GM21786 (cell line): Measurements from ENCODE around the gene ME3.

ENCODE experiments used
- ATAC-seq: cut with Tn5 transposase; IDR thresholded peaks from one replicate; pipeline ENCODE4 v1.9.1; 2021; ENCODE audit not compliant: unreplicated experiment

ME3 gene

DNA sequence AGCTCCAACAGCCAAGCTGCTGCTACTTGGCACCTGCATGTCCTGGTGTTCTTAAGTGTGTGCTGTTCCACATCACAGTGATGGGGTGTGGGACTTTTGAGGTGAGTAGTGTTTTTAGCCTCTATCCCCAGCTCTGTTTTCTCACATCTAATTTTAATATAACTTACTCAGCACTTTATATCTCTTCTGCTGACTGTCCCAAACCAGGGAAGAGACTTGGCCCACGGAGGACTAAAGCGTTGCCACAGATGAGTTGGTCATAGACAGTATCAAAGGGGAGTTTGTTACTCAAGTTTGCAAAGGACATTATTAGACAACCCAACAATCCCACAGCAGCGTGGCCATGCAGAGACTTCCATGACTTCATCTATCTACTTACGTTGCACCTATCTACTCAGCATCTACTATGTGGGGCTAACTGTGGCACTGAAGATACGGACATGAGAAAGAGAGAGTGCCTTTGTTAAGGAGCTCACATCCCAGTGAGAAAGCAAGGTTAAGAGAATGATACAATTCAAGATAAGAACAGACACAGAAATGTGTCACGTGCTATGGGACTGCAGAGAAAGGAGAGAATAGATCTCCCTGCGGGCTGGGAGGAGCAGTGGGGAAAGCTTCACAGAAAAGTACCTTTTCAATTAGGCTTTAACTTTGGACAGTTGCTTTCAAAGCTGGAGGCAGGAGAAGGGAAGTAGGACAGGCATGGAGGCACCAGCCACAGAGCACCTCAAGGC, 82.4 kb downstream of the ME3 start:
- ATAC-seq: no peak

DNA sequence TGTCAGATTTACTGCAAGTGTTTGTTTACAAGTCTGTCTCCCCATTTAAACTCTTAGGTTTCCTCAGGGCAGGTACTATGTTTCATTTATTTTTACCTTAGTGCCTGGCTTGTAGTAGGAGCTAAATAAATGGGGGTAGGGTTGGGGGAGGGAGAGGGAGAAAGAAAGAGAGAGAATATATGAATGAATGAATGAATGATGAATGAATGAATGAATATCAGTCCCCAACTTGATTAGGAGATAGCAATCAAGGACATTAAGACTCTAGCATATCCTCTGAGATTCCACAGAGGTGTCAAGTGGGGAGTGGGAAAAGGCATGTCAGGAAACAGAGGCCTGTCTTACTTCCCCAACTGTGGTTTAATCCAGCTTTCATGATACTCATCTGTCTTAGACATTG, 83.2 kb downstream of the ME3 start:
- ATAC-seq: no peak

DNA sequence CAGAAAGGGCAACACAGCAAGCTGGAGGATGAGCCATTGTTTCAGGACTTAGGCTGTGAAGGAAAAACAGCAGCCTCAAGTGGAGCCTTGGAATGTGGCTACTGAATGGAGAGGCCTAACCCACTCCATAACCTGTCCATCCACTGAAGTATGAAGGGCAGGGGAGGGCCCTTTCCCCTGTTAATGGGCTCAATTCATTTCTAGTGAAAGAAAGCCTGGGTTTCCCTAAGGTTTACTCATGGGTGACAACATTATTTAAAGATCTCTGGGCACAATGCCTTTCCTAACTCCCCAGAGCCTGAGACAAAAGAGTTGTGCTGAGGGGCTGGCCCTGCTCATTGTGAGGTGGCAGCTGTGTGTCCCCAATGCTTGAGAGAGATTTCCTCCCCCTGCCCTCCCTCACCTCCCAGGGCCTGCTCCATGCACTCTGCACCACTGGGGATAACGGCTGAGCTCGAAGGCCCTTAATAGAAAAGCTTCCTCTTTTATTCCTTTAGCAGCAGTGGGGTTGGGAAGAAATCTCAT, 83.8 kb downstream of the ME3 start:
- no peak for ATAC-seq

DNA sequence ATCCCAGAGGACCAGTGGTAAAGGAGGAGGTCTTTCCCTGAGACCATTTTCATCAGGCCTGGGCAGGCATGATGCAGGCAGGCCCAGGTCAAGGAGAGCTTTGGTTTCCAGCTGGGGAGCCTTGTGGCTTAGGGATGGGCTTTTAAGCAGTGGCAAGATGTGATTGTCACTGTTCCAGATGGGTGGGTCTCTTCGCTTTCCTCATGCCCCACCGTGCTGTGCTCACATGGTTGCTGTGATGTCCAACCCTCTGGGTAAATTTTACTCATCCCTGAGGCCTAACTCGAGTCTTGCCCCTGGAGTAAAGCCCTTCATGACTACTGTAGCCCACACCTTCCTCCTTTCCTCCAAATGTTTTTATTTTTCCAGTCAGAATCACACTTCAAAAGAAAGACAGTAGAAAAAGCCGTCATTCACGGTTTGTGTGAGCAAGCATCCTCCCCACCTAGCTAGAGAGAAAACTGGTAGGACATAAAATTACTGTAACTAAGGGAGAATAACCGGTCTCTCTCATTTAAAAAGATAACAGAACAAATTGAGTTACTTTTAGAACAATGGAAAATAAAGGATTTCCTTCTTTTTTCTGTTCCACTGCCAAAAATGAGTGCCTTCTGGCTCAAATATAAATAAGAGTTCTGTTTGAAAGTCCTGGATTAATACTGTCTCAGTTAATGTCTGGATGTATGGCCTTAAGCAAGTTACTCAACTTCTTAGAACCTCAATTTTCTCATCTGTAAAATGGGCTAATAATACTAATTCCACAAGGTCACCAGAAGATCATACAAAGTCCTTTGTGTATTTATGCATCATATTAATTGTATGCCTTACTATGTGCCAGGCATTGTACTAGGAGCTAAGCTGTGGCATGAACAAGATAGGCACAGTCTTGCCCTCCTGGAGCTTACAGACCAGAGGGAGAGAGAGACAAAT, 84.9 kb downstream of the ME3 start:
- ATAC-seq: no peak

DNA sequence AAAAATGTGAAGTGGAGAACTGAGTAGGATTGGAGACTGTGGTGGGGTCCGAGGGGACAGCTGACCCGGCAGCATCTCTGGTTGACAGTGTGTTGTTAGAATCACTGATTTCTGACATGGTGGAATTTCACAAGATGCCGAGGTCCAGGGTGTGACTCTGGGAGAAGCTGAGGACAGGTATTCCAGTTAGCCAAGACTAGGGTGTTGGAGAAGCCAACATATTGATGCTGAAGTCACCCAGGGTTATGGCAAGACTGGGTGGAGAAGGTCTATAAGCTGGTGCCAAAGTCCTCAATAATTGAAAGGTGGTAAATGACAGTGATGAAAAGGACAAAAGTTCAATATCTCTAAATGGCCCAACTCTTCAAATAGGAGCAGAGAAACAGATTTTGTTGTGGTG, 86.1 kb downstream of the ME3 start:
- ATAC-seq: no peak

DNA sequence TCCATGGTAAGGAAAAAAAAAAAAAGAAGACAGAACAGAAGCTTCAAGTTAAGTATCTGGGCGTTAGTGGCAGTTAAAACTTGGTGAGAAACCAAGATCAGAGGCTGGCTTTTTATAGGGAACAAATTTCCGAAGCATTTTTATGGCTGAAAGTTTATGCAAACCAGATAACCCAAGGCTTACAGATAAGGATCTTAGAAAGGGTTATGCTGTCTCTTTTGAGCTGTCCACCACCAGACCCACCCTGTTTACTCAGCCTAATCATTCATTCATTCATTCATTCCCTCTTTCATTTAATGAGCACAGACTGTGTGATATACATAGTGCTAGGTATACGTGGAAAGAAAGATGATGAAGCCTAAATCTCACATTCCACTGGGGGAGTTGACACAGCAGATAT, 89.5 kb downstream of the ME3 start:
- ATAC-seq: no peak

DNA sequence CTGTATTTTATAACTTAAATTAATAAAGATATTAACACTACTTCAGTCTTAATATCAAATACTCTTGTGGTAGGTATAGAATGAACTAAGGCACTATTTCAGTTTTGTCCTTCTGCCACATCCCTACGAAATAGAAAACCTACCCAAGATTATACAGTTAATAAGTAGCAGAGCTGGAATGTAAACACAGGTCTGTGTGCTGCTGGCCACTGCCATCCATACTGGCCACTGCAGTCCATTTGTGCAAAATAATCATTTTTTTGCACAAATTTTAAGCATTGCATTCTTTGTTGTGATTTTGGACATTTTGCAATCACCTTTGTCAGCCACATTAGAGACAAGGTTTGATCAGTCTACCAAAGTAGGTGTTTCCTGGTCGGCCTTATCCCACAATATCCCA, 91.9 kb downstream of the ME3 start:
- no peak for ATAC-seq

DNA sequence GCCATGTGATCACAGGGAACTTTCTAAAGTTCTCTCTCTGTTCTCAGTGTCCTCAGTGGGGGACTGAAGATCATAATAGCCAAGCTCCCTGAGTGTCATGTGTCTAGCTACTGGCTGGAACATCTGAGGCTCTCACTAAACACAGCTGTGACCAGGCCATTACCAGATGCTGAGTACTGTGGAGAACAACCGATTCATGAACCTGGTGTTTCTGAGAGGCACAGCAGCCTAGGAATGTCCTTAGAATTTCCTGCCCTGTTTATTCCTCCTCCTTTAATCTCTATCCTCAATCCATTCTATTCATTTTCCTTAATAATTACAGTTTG, 93.0 kb downstream of the ME3 start:
- no peak for ATAC-seq

DNA sequence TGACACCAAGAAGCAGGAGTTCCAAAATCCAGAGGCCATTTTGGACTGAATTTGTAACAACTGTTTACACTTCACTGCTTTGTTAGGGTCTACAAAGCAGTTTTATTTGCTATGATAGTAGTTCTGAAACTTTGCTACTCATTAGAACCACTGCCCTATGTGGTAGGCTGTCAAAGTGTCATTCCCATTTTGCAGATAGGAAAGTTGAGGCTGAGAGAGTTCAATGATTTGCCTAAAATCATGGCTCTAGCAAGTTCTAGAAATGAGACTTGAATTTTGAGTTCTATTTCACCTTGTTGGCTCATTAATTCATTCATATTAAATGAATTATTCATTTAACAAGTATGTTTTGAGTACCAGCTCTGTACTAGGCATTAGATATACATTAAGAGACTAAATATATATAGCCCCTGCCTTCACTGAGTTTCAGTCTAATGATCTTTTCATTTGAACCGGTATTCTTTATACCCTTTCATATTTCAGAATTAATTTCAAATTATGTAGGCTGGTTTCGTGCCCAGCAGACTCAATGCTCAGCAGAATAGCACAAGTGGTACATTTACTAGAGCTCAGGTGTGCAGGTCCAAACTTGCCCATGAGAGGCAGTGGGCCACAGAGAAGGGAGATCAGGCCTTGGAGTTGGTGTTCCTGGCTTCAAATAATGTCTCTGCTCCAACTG, 93.5 kb downstream of the ME3 start:
- ATAC-seq: no peak

DNA sequence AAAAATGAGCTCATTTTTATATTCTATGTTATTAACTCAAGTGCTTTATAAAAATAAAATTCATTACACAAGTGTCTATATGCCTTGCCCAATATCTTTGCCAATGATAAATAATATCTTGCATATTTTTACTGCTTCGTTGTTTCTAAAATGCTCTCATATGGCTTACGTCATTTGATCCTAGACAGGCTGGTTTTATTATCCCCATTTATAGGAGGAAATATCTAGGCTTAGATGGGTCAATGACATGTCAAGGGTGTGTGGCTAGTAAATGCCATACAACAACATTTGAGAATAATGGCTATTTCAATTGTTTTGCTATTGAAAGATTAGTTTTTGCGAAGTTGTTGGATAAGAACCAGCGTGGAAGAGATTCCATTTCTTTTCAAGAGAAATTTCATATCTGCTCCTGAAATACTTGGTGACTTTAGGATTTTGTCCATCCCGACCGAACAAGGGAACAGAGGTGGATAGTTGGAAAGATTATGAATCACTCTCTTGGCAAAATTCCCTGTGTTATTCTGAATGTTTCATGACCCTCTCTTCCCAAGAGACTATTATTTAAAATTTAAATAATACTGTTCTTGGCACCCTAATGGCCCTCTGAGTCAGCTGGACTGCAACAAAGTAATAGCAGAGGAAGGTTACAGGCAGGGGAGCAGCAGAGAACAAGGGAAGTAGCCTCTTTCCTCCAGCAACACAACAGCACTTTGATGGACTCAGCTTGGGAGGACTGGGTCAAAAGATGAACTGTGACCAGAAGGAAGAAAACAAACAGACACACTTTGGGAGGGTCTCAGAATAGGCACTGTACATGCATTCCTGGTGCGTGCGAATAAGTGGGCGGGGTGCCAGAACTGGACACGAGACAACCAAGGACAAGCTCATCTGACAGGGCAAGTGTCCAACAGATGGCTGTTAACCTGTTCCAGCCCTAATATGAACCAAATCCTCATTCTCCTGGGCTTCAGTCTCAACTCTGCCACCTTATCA, 94.5 kb downstream of the ME3 start:
- no peak for ATAC-seq

DNA sequence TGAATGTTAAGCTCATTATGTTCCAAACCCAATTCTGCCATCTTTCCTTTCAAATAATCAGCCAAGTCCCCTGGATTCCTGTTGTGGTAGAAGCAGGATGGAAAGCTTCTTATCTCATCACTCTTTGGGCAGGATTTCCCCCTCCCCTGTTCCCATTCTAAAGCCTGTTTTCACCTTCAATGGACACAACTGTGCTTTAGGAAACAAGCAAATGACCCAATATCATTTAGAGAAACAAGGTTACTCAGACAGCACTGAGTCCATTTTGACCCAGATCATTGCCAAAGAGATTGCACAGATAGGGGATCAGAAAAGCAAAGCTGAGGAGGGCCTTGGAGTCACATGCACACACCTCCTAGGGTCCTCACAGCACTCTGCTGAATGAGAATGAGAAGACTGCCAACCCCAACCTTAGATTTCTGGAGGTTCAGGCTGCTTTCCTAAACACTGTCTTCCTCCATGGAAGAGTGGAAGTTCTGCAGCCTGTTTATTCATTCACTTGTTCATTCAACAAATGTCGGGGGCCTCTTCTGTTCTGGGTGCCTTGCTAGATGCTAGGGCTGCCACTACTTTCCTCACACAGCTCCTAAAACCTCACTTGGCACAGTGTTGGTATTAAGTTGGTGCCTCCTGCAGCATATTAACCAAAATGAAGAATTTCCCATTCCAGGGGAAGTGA, 95.3 kb downstream of the ME3 start:
- no peak for ATAC-seq

DNA sequence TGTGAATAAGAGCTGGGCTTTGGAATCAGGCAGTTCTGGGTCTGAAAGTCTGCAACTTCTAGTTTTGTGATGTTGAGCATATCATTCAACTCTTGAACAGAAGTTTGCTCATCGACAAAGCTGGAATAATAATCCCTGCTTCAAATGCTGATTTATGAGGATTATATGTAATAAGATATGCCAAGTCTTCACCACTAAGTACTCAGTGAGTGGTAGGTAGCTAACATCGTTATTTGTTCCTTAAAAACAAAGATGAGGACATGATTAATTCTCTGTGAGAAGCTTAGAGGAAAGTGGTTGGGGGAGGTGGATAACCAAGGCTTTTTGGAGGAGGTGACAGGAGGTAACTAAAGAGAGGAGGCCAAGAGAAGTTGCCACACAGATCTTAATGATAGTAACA, 96.5 kb downstream of the ME3 start:
- no peak for ATAC-seq

DNA sequence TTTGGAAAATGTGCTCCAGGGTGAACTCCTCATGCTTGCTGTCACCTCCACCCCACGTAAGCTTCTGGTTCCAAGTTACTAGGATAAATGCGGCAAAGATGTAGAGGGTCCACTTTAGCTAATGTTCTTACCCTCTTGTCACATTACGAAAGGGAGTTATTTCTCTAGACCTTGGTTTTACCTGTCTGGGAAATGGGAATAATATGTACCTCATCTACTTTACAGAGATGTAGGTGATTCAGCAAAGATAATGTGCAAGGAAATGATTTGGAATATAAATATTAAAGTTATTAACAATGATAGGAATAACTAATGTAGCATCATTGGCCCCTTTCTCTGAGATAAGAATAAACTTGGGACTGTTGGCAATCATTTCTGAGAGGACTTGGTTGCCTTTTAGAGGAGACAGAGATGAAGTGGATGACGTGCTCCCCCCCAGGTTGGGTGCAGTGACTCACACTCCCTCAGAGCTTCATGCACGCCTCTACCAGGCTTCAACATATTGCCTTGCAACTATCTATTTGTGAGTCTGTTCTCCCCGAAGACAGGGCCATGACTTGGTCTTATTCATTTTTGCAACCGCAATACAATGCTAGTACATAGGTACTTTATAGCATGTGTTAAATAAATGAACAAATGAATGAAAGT, 97.1 kb downstream of the ME3 start:
- no peak for ATAC-seq

DNA sequence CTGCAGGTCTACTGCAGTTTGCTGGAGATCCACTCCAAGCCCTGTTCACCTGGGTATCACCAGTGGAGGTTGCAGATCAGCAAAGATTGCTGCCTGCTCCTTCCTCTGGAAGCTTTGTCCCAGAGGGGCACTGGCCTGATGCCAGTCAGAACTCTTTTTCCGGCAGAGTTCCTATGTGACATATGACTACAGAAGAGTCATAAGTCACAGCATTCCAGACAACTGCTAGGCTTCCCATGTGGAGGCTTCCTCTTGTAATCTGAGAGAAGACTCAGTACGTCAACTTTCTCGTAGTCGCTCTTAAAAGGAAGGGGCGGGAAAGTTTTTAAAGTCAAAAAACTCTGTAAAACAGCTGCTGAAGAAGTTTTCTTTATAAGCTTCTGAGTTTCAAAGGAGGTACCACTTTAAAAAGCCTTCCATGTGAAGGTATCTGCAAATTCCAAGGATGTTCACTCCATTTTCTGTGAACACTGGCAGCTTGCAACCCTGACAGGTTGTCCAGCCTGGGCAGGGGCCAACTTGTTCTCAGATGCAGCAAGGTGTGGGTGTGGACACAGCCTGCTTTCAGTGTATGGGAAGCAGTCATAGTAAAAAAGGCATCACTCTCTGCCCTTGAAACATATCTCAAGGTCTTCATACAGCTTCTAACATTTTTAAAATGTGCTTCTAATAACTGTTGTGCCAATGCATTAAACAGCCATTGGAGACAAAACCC, 97.8 kb downstream of the ME3 start:
- no peak for ATAC-seq

DNA sequence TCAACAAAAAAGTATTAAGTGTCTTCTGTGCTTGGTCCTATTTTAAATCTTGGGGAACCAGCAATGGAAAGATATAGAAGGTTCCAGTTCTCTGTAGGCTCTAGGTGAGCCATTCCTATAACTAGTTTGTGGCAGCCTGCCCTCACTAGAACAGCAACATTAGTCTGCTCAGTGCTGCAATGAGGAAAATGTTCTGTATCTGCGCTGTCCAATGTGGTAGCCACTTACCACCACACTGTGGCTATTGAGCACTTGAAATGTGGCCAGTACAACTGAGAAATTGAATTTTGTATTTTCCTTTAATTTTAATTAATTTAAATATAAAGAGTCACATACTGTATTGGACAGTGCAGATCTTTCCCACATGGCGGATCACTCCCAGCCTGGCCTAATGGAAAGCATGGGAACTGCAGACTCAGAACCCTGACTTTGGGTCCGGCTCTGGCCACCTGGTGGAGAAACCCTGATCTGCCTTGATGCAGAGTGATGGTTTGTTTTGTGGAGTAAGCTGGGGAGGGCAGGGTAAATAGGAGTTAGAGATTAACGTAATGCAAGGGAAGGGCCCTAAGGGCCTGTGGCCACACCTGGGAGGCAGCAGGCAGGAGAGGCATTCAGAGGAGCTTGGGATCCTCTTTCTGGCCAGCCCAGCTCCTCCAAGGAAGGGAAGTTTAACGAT, 101.0 kb downstream of the ME3 start:
- no peak for ATAC-seq

DNA sequence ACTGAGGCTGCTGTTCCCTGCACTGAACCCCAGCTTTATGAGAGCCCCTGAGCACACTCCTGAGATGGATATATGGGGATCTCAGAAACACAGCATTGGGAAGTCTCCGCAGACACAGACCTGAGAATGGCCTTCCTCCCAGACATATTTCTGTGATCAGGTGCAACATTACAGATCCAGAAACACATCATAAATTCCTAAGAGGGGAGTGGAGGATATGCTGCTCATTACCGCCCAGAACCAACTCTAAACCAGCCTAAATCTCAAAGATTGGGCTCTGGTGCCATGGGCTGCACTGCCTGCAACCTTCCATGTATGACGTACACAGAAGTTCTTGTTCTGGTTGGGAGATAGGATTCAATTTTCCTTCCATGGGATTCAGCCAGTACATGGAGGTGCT, 102.0 kb downstream of the ME3 start:
- ATAC-seq: no peak

DNA sequence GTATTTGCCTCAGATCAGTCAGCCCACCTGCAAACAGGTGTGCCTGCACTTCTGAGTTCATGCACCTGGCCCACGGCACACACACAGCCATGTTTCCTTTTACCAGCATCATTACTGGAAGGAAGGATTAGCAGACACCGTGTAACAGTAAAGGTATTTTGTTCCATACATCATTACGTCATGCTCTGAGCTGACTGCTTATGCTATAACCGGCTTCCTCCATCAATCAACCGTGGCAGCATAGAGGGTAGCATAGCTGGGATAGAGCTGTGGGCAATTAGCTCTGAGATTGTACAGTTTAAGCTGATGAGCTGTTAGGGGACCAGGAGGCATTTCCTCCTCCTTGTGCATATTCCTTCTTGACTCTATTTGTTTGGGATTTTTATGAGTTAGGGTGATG, 102.4 kb downstream of the ME3 start:
- ATAC-seq: no peak

DNA sequence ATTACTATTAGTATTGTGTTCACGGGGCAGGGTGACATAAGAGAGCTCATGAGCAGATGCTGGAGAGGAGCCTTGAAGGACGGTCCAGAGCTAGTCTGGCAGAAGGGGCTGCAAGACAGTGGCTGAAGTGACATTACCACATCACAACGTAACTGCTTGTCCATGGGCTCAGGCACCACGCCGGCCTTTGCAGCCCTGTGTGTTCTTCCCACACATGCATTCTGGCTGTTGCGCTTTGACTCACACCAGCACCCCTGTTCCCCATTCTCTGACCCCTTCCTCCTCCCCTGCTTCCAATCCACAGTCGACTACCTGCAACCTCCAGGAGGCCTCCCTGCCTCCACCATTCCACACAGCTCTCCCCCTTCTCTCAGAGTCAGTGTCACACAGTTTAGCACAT, 103.3 kb downstream of the ME3 start:
- ATAC-seq: no peak
